HFFc6 (cell line): ENCODE results near the gene FEM1A. TPM values are rescaled to one million over a fixed set of nuclear protein-coding genes. Genes with fewer than 3 reads are reported as not detected.
A peak's percentile ranks its signal among the peaks of the same experiment; 100 is the strongest.
"Not testable (repeated sequence)": the region's sequence is repeated elsewhere in the genome, so short reads cannot be mapped to it uniquely, and the experiment has no call there.

ENCODE experiments used
- DNase-seq: peaks from one replicate; pipeline ENCODE4 v3.0.0-alpha.2; 2018
- H3K27ac Mint-ChIP-seq: 2 replicates; pipeline ENCODE4 v1.8.0; 2020; ENCODE audit warnings: mild to moderate bottlenecking, mixed read lengths
- H3K27me3 Mint-ChIP-seq: 2 replicates; pipeline ENCODE4 v1.8.0; 2021; ENCODE audit warnings: mild to moderate bottlenecking, moderate library complexity, mixed read lengths; ENCODE audit not compliant: insufficient read depth
- H3K36me3 Mint-ChIP-seq: 2 replicates; pipeline ENCODE4 v1.8.0; 2021; ENCODE audit warnings: low read depth, mixed read lengths
- H3K4me1 Mint-ChIP-seq: 2 replicates; pipeline ENCODE4 v1.8.0; 2020; ENCODE audit warnings: low read depth, mixed read lengths
- H3K4me3 Mint-ChIP-seq: 2 replicates; pipeline ENCODE4 v1.8.0; 2020; ENCODE audit warnings: mild to moderate bottlenecking, moderate library complexity, mixed read lengths
- H3K9me3 Mint-ChIP-seq: 2 replicates; pipeline ENCODE4 v1.8.0; 2020; ENCODE audit warnings: mild to moderate bottlenecking, mixed read lengths
- long read RNA-seq: library from polyadenylated mRNA; unstranded; transcript quantifications from one replicate; pipeline ENCODE4 v2.0.0, GENCODE V29; 2019
- total RNA-seq, 6 experiments: library from RNA; stranded (reverse); fragmentation: NEBNext Ultra II Directional; extraction: Animal tissue kit (Norgen Biotek cat#: 25700); gene quantifications; 2 replicates in 1 of 6; 3 replicates in 5 of 6; pipeline ENCODE4 v1.2.3, GENCODE V29; 2021
- TF ChIP-seq, protein P1 (sequence below): fragments of 200-600 bp; sonication (generic); IDR thresholded peaks from 2 replicates; pipeline ENCODE4 v1.5.0; 2021; ENCODE audit warnings: antibody characterized with exemption, mild to moderate bottlenecking

FEM1A gene, protein sequence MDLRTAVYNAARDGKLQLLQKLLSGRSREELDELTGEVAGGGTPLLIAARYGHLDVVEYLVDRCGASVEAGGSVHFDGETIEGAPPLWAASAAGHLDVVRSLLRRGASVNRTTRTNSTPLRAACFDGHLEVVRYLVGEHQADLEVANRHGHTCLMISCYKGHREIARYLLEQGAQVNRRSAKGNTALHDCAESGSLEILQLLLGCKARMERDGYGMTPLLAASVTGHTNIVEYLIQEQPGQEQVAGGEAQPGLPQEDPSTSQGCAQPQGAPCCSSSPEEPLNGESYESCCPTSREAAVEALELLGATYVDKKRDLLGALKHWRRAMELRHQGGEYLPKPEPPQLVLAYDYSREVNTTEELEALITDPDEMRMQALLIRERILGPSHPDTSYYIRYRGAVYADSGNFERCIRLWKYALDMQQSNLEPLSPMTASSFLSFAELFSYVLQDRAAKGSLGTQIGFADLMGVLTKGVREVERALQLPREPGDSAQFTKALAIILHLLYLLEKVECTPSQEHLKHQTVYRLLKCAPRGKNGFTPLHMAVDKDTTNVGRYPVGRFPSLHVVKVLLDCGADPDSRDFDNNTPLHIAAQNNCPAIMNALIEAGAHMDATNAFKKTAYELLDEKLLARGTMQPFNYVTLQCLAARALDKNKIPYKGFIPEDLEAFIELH
- 10 to 100 TPM in 1 of 6 experiments, 1 to 10 TPM in 5; 8.4 to 10.2 (median 9.0) TPM for total RNA-seq
- long read RNA-seq, full-length matches to known transcripts = 13 of 13 reads
- long read RNA-seq, partial matches to known transcripts = 0 of 13 reads
- long read RNA-seq, other reads (novel, unspliced or antisense) = 0 of 13 reads

DNA sequence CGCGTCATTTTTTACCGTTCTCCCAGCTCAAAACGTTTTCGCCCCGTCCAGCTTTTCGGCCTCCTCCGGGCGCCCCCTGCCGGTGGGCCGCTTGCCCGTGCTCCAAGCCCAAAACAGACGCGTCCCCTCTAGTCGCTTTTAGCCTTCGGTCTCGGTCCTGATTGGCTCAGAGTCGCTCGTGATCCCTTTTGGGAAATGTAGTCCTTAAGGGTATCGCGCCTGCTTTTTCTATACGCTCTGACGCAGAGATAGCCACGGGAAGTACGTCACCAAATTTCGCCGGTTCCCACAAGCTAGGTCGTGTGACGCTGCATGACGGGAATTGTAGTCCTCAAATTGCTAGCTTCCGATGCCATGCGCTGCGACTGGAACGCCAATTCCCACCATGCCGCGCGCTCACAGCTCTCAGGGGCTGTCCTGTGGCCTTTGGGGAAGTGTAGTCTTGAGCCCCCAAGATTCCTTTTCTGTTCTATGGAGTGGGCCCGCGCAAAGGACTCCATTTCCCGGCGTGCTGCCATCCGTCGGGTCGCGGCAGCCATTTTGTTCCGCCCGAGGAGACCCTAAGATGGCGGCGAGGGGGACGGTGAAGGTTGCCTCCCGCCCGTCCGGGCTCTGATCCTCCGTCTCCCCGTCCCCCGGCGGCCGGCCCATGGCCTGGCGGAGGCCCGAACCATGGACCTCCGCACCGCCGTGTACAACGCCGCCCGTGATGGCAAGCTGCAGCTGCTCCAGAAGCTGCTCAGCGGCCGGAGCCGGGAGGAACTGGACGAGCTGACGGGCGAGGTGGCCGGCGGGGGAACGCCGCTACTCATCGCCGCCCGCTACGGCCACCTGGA lies at the start of gene FEM1A:
TSS of gene FEM1A (plus strand) at position 552 of the 836 bp plus-strand sequence. CDS start at position 673, 121 bp downstream.
- peaks cover 7% of the 10 kb centered on the region for H3K36me3 Mint-ChIP-seq
- H3K27me3 Mint-ChIP-seq = peaks cover 2% of the 10 kb centered on the region
- peak within 1 kb of the TSS; percentile 86 for H3K4me3 Mint-ChIP-seq
- TF ChIP-seq, protein P1, sequence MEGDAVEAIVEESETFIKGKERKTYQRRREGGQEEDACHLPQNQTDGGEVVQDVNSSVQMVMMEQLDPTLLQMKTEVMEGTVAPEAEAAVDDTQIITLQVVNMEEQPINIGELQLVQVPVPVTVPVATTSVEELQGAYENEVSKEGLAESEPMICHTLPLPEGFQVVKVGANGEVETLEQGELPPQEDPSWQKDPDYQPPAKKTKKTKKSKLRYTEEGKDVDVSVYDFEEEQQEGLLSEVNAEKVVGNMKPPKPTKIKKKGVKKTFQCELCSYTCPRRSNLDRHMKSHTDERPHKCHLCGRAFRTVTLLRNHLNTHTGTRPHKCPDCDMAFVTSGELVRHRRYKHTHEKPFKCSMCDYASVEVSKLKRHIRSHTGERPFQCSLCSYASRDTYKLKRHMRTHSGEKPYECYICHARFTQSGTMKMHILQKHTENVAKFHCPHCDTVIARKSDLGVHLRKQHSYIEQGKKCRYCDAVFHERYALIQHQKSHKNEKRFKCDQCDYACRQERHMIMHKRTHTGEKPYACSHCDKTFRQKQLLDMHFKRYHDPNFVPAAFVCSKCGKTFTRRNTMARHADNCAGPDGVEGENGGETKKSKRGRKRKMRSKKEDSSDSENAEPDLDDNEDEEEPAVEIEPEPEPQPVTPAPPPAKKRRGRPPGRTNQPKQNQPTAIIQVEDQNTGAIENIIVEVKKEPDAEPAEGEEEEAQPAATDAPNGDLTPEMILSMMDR = peak; percentile 99
- H3K9me3 Mint-ChIP-seq = no peaks in the 10 kb centered on the region
- DNase-seq = peak; percentile 100
- peak within 1 kb of the TSS; percentile 89 for H3K27ac Mint-ChIP-seq
- H3K4me1 Mint-ChIP-seq = peaks cover 6% of the 10 kb centered on the region; the same call in 1 of the 2 replicates

DNA sequence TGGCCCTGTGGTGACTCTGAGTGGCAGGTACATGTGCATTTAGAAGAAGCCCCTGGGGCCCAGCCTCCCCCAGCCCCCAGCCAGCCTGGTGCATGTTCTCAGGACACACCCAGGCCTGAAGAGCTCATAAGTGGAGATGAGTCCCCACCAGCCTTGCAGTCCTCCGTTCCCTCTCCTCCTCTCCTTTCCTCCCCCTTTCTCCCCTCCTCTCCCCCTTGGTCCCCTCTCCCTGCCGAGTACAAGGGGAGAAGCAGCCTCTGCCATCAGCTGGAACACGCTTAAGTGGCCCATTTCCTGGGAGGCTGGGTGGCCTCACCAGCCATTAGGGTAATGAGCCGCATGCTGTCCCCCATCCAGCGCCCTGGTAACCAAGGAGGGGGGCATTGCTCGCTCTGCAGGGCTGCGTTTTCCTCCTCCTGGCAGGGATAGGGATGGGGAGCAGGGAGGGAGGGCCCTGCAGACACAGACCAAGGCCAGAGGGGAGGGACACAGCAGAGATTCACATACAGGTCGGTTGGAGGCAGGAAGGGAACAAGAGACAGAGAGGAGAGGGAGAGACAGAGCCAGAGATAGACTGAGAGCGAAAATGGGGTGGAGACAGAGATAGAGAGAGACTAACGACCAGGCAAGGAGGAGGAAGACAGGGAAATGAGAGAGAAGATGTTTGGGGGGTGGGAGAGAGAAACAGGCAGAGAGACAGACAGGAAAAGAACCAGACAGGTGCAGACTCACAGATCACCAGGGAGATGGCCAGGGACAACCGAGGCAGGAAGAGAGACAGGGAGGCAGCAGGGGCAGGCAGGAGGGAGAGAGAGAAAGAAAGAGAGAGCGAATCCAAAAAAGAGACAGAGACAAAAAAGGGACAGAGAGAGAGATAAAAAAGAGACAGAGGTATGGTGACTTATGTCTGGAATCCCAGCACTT lies 48.5 kb upstream of the FEM1A start:
- H3K27ac Mint-ChIP-seq = no peak overlapping the region
- H3K4me3 Mint-ChIP-seq = no peak overlapping the region
- no peak for DNase-seq
- peaks cover 15% of the 10 kb centered on the region for H3K27me3 Mint-ChIP-seq
- TF ChIP-seq, protein P1 = no peak
- no peaks in the 10 kb centered on the region for H3K36me3 Mint-ChIP-seq
- peaks cover 17% of the 10 kb centered on the region for H3K4me1 Mint-ChIP-seq
- H3K9me3 Mint-ChIP-seq = no peaks in the 10 kb centered on the region

DNA sequence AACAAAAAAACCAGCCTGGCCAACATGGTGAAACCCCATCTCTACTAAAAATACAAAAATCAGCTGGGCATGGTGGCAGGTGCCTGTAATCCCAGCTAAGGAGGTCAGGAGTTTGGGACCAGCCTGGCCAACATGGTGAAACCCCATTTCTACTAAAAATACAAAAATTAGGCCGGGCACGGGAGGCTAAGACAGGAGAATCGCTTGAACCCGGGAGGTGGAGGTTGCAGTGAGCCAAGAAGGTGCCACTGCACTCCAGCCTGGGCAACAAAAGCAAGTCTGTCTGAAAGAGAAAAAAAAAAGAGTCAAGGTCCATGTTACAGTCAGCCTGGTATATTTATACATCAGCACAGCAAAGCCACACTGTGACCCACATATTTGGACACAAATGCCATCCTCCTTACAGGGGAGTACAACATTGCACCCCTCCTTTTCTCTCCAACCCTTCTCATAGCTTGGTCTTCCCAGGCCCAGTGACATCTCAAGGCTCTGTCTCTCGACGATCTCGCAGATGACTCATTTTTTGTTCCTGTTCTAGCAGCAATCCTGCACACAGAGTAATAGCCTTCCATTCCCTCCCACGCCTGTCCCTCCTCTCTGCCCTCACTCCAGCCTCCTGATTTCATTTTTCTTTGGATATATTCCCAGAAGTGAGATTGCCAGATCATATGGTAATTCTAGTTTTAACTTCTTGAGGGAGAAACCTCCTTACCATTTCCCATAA lies 46.9 kb upstream of the FEM1A start:
- DNase-seq = peak; percentile 84
- Mint-ChIP-seq H3K36me3 (no peaks in the 10 kb centered on the region), H3K4me1 (peaks cover 17% of the 10 kb centered on the region), H3K4me3 (no peak overlapping the region), H3K27ac (peak overlapping the region; percentile 64; the same call in 1 of the 2 replicates), H3K27me3 (peaks cover 19% of the 10 kb centered on the region), H3K9me3 (no peaks in the 10 kb centered on the region)
- TF ChIP-seq, protein P1 = no peak

DNA sequence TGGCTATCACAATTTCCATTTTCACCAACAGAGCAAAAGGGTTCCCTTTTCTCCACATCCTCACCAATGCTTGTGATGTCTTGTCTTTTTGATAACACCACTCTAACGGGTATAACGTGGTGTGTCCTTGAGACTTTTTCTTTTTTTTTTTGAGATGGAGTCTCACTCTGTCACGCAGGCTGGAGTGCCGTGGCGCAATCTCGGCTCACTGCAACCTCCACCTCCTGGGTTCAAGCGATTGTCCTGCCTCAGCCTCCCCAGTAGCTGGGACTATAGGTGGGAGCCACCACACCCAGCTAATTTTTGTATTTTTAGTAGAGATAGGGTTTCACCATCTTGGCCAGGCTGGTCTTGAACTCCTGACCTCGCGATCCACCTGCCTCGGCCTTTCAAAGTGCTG lies 46.4 kb upstream of the FEM1A start:
- H3K27ac Mint-ChIP-seq, H3K36me3 Mint-ChIP-seq, DNase-seq, H3K9me3 Mint-ChIP-seq, H3K4me3 Mint-ChIP-seq: not testable (repeated sequence)
- Mint-ChIP-seq H3K27me3 (peaks cover 23% of the 10 kb centered on the region), H3K4me1 (peaks cover 17% of the 10 kb centered on the region)

DNA sequence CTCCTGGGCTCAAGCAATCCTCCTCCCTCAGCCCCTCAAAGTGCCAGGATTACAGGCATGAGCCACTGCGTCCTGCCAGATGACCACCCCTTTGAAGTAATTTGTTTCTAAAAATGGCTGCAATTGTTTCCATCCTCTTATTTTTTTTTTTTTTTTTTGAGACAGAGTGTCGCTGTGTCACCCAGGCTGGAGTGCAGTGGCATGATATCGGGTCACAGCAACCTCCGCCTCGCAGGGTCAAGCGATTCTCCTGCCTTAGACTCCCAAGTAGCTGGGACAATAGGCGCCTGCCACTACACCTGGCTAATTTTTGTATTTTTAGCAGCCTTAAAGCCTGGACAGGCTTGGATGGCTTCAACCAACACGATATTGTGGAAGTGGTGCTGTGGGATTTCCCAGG lies 45.5 kb upstream of the FEM1A start:
- no peak overlapping the region for H3K27ac Mint-ChIP-seq
- H3K36me3 Mint-ChIP-seq = no peaks in the 10 kb centered on the region
- TF ChIP-seq, protein P1 = no peak
- H3K4me3 Mint-ChIP-seq = no peak overlapping the region
- peaks cover 23% of the 10 kb centered on the region for H3K27me3 Mint-ChIP-seq
- H3K4me1 Mint-ChIP-seq = peaks cover 17% of the 10 kb centered on the region
- no peak for DNase-seq
- no peaks in the 10 kb centered on the region for H3K9me3 Mint-ChIP-seq
